Skeletal muscle satellite cell (primary cell): ENCODE data around the gene HHAT.

Source experiments
- H3K27me3 ChIP-seq: 2 replicates; pipeline ENCODE4 v1.7.0; 2013; ENCODE audit warnings: low read length; ENCODE audit not compliant: control insufficient read depth, insufficient read depth
- H3K36me3 ChIP-seq: 2 replicates; pipeline ENCODE4 v1.7.0; 2013; ENCODE audit warnings: mild to moderate bottlenecking, control low read depth, low read length; ENCODE audit not compliant: insufficient read depth
- H3K4me1 ChIP-seq: 2 replicates; pipeline ENCODE4 v1.7.0; 2013; ENCODE audit warnings: low read length; ENCODE audit not compliant: control insufficient read depth, insufficient read depth
- H3K4me2 ChIP-seq: 2 replicates; pipeline ENCODE4 v1.7.0; 2013; ENCODE audit warnings: mild to moderate bottlenecking, low read length
- H3K4me3 ChIP-seq: 2 replicates; pipeline ENCODE4 v1.7.0; 2013; ENCODE audit warnings: low read length
- H3K9ac ChIP-seq: 2 replicates; pipeline ENCODE4 v1.7.0; 2013; ENCODE audit warnings: mild to moderate bottlenecking, low read depth, low read length, moderate library complexity
- H3K9me3 ChIP-seq: replicated peaks from 2 replicates; pipeline ENCODE4 v1.7.0; 2013; ENCODE audit warnings: mild to moderate bottlenecking, control low read depth, low read length

HHAT gene

DNA sequence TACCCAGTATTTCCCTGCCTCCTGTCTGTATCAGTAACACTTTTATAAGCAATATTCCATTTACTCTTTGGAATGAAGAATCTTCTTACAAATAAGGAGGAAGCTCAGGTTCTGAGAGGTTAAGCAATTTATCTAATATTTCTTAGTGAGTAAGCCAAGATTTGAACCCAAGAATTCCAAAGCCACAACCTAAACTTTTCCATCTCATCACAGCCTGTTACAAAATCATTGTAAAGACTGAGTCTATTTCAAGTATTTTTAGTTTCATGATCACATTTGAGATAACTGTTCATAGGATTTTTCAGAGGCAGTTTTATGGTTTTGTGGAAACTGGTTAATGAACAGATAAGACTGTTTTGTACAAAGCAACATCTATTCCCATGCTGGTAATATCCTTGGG lies 29.8 kb upstream of the HHAT start:
- no peaks in the 10 kb centered on the region for H3K36me3 ChIP-seq
- no peak overlapping the region for H3K9ac ChIP-seq
- no peak overlapping the region for H3K4me2 ChIP-seq
- H3K4me1 ChIP-seq: peaks cover 6% of the 10 kb centered on the region
- no peak overlapping the region for H3K4me3 ChIP-seq
- no peaks in the 10 kb centered on the region for H3K9me3 ChIP-seq
- H3K27me3 ChIP-seq: peaks cover 41% of the 10 kb centered on the region

DNA sequence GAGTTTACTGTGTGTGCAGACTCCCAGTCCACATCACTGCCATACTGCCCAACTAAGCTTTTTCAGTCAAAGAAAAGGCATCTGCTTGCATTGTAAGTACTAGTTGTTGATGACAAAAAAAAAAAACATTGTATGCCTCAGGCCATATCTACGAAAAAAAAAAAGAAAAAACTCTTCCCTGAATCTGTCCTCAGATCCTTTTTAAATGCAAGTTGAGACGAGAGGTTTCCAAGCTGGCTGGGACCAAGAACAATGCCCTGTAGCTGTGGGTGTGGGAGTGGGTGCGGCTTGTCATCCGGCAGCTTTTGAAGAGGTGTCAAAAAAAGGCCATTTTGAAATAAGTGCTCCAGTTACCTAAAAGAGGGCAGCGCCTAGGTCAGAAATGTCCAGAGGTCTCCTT lies 29.2 kb upstream of the HHAT start:
- peaks cover 41% of the 10 kb centered on the region for H3K27me3 ChIP-seq
- H3K4me1 ChIP-seq: peaks cover 6% of the 10 kb centered on the region
- H3K36me3 ChIP-seq: no peaks in the 10 kb centered on the region
- no peak overlapping the region for H3K4me3 ChIP-seq
- H3K9ac ChIP-seq: no peak overlapping the region
- no peak overlapping the region for H3K4me2 ChIP-seq
- H3K9me3 ChIP-seq: no peaks in the 10 kb centered on the region

DNA sequence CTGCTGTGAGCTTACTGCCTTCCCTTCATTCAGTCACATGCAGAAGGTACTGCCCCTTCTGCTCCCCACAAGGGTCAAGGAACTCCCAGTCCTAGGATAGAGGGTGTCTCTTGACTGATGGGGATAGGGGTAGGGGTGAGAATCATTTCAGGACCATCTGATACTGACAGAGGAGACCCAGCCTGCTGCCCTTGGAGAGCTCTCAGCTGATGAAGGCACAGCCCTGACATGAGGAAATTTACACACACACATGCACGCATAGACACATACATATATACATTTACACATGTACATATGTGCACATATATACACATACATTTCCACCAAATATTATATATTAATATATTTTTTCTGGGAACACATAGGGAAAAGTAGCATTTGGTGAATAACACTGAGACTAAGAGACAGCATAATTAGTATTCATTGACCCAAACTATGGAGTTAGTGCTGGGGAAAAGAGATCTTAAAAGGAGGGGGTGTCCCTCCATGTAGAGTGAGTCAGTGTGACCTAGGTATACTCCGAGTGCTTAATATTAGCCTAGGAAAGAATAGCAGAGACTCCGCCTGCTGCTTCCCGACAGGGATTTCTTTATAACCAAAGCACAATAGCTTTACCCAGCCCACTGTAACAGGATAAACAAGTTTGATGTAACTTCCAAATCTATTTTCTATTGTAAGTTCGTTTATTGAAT lies 27.6 kb upstream of the HHAT start:
- H3K4me1 ChIP-seq: no peaks in the 10 kb centered on the region
- H3K9ac ChIP-seq: no peak overlapping the region
- no peak overlapping the region for H3K4me3 ChIP-seq
- H3K4me2 ChIP-seq: no peak overlapping the region
- H3K27me3 ChIP-seq: peaks cover 41% of the 10 kb centered on the region
- no peaks in the 10 kb centered on the region for H3K36me3 ChIP-seq
- H3K9me3 ChIP-seq: no peaks in the 10 kb centered on the region

DNA sequence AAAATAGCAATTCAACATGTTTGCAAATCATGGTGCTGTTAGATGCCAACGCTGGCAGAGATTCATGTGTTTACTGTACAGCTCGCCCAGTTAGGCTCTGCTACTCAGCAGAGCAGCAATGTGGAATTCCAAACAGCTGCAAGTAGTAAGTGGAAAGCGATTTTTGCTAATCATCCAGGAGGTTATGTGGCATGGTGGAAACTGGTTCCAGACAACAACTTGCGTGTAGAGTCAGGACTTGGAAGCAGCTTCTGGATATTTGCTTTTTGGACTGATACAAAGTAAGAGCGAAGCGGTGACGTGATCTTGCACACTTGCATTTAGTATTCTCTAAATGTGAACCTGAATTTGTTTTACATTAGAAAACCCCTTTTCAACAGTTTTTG lies 27.1 kb upstream of the HHAT start:
- Histone ChIP-seq H3K36me3 (no peaks in the 10 kb centered on the region), H3K9me3 (no peaks in the 10 kb centered on the region), H3K4me1 (no peaks in the 10 kb centered on the region), H3K9ac (no peak overlapping the region), H3K27me3 (peaks cover 41% of the 10 kb centered on the region), H3K4me3 (no peak overlapping the region), H3K4me2 (no peak overlapping the region)

DNA sequence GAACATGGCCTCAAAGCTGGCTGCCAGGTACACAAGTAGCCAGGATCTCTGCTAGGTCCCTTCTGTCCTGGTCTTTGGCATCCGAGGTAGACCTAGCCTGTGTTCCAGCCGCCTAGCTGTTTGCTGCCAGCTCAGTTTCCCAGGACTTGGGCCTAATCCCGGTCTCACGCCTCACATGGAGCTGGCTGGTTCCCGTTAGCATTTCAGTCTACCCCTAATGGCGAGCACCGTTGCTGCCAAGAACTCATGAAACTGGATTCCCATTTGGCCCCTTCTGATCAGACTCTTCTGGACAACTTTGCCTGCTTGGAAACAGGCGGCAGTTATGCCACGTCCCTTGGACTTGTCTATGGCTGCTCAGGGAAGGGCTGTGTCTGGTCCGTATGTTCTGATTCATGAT lies 26.2 kb upstream of the HHAT start:
- Histone ChIP-seq H3K9ac (no peak overlapping the region), H3K36me3 (no peaks in the 10 kb centered on the region), H3K27me3 (peaks cover 38% of the 10 kb centered on the region), H3K4me2 (no peak overlapping the region), H3K9me3 (no peaks in the 10 kb centered on the region), H3K4me3 (no peak overlapping the region), H3K4me1 (no peaks in the 10 kb centered on the region)

DNA sequence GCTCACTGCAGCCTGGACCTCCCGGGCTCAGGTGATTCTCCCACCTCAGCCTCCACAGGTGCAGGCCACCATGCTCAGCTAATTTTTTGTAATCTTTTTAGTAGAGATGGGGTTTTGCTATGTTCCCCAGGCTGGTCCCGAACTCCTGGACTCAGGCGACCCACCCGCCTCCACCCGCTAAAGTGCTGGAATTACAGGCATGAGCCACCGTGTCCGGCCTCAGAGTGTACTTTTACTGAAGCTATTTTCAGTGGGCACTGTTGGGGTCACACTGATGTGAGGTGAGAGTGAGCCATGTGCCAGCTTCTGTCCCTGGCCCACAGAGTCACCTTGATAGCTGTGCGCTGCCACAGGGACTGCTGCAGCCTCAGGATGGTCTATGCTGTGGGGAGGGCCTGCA lies 25.3 kb upstream of the HHAT start:
- Histone ChIP-seq H3K9me3 (no peaks in the 10 kb centered on the region), H3K4me1 (no peaks in the 10 kb centered on the region), H3K36me3 (no peaks in the 10 kb centered on the region), H3K27me3 (peaks cover 32% of the 10 kb centered on the region), H3K9ac (no peak overlapping the region), H3K4me2 (no peak overlapping the region), H3K4me3 (no peak overlapping the region)

DNA sequence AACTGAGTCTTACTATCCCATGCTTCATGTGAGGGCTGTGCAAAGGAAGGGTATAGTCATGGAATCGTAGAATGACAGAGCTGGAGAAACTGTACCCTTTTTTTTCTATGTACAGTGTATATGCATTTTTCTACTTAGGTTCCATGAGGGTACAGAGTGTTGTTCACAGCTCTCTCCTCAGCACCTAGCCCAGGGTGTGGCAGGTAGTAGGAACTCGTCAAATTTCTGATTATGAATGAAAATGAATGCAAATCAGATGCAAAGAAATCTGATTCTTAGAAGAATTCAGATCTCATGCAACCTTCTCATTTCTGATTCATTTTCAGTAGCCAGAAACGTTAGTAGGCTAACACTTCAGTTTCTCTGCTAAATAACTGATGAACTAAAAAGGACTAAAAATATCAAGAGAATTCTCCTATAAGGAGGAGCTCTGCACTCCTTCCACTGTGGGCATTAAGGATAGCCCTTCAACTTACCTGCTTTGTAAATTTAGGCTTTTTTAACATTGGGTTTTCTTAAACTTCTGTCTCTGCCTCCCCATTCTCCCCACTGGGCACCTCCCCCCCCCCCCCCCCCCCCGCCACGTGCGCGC lies 18.0 kb upstream of the HHAT start:
- no peaks in the 10 kb centered on the region for H3K36me3 ChIP-seq
- peaks cover 8% of the 10 kb centered on the region for H3K4me1 ChIP-seq
- no peaks in the 10 kb centered on the region for H3K9me3 ChIP-seq
- H3K4me2 ChIP-seq: peak overlapping the region; percentile 88
- H3K4me3 ChIP-seq: no peak overlapping the region
- no peak overlapping the region for H3K9ac ChIP-seq
- H3K27me3 ChIP-seq: no peaks in the 10 kb centered on the region

DNA sequence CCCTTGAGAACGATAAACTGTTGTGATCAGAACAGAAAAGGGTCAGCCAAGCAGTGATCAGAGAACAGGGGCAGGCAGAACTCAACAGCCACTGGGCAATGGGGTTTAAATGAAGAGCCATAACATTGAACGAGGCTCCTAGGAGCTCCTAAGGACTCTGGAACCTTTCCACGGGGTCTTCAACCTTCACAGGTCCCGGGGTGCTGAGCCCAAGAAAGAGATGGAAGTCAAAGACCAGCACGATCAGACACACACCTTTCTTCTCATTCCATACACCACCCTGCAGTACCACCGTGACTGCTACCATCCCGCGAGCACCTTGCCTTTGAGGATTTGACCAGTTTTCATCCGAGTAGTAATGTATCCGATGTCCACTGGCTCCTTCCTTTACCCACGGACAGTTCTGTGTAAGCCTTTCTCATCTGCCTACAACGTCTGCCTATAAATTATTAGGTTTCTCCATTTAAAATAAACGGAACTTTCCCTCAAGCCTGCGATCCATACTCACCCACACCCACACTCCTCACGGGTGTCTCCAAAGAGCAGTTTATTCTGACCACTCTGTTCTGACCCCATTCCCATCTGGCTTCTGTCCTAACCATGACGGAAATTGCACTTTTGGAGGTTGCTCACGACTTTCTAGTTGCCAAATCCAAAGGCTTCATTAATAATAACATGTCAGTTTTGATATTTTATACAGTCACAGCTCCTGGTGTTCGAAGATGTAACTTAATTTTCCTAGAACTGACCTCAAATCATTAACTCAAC lies 16.8 kb upstream of the HHAT start:
- H3K4me3 ChIP-seq: peak overlapping the region; percentile 72
- H3K27me3 ChIP-seq: no peaks in the 10 kb centered on the region
- H3K9ac ChIP-seq: peak overlapping the region; percentile 55

DNA sequence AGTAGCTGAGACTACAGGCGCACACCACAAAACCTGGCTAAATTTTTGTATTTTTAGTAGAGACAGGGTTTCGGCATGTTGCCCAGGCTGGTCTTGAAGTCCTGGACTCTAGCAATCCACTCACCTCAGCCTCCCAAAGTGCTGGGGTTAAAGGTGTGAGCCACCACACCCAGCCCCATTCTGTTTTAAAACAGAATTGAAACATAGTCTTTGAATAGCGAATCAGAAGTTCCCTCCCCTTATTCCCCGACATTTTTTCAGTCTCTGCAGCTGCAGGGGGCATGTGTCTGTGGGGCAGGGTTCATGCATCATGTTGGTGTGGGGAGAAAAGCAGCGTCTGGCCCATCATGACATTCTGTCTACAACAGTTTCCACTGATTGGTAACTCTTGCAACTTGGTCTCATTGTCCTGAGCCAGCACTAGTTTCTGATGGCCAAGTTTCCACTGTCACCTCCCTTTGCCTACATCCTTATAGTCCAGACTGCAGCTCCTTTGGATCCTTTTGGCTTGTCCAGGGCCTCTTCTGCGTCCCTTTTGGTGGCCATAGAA lies 15.6 kb upstream of the HHAT start:
- Histone ChIP-seq H3K27me3 (no peaks in the 10 kb centered on the region), H3K9me3 (no peaks in the 10 kb centered on the region), H3K4me1 (peaks cover 8% of the 10 kb centered on the region), H3K9ac (no peak overlapping the region), H3K4me3 (no peak overlapping the region), H3K36me3 (no peaks in the 10 kb centered on the region), H3K4me2 (no peak overlapping the region)

More for the DNA sequence above, 16.8 kb upstream of the HHAT start:
- Histone ChIP-seq H3K9me3 (no peaks in the 10 kb centered on the region), H3K4me1 (peaks cover 8% of the 10 kb centered on the region), H3K36me3 (no peaks in the 10 kb centered on the region), H3K4me2 (peak overlapping the region; percentile 88)

DNA sequence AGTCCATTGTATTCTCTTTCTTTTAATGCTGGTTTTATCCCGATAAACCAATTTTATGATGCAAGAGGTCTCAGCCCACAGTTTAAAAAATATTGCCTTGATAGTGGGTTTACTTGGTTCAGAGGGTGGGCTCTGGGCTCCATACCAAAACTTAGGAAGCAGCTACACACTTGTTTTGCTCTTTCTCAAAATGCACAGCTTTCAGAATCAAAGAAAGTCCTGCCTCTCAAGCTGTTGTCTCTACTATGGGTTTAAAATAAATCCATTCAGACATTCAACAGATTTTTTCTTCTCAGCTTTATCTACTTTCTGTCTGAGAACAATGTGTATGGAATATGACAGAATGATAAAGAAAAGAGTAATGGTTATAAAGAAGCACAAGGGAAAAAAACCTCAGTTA lies 14.8 kb upstream of the HHAT start:
- no peak overlapping the region for H3K4me2 ChIP-seq
- no peak overlapping the region for H3K9ac ChIP-seq
- H3K4me1 ChIP-seq: peaks cover 8% of the 10 kb centered on the region
- H3K4me3 ChIP-seq: no peak overlapping the region
- H3K9me3 ChIP-seq: no peaks in the 10 kb centered on the region
- no peaks in the 10 kb centered on the region for H3K27me3 ChIP-seq
- no peaks in the 10 kb centered on the region for H3K36me3 ChIP-seq

DNA sequence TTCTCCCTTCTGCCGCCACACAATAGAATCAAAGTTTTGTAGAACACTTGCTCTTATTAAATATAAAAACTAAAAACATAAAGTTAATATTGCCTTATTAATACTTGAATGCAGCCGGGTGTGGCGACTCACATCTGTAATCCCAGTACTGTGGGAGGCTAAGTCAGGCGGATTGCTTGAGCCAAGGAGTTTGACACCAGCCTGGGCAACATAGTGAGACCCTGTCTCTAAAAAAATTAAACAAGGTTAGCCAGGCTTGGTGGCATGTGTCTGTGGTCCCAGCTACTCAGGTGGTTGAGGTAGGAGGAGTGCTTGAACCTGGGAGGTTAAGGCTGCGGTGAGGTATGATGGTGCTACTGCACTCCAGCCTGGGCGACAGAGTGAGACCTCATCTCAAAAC lies 13.2 kb upstream of the HHAT start:
- H3K27me3 ChIP-seq: no peaks in the 10 kb centered on the region
- H3K4me1 ChIP-seq: peaks cover 8% of the 10 kb centered on the region
- H3K9me3 ChIP-seq: no peaks in the 10 kb centered on the region
- no peak overlapping the region for H3K4me3 ChIP-seq
- H3K36me3 ChIP-seq: no peaks in the 10 kb centered on the region
- no peak overlapping the region for H3K4me2 ChIP-seq
- no peak overlapping the region for H3K9ac ChIP-seq
